DMS79 treated with DMSO at 0.1 percent for 48 hours (cell line): ENCODE results near the gene DUSP9.
"Not testable (repeated sequence)": the region's sequence is repeated elsewhere in the genome, so short reads cannot be mapped to it uniquely, and the experiment has no call there.

ENCODE experiments used
- DNase-seq: peaks from one replicate; lab custom pipeline; 2025; lab: John Stamatoyannopoulos, UW

DUSP9 gene

GRCh38 chrX:153646620-153647373 is at the start of gene DUSP9:
Gene DUSP9, plus strand, starts transcription at chrX:153647203. Its CDS starts 751 bp downstream, at chrX:153647954.
- DNase-seq = no peak

GRCh38 chrX:153598541-153599191 is 48.3 kb upstream of the DUSP9 start, which contains the start of gene CCNQ:
Gene CCNQ, minus strand, starts transcription at chrX:153599139. Its CDS starts 66 bp downstream, at chrX:153599073.
- DNase-seq = no peak

GRCh38 chrX:153599192-153600031 is 47.6 kb upstream of the DUSP9 start:
- DNase-seq = peak; percentile 44

- no peak for DNase-seq
These were observed 47.0 kb upstream of the DUSP9 start for GRCh38 chrX:153600032-153600373.

GRCh38 chrX:153600921-153601320 is 46.1 kb upstream of the DUSP9 start:
- no peak for DNase-seq

- DNase-seq = no peak
These were observed 45.4 kb upstream of the DUSP9 start for GRCh38 chrX:153601511-153602110.

GRCh38 chrX:153602601-153603000 is 44.4 kb upstream of the DUSP9 start:
- DNase-seq = no peak

- DNase-seq = no peak
These were observed 43.8 kb upstream of the DUSP9 start for GRCh38 chrX:153603131-153603656.

GRCh38 chrX:153604666-153605380 is 42.2 kb upstream of the DUSP9 start:
- not testable (repeated sequence) for DNase-seq

- DNase-seq = no peak
These were observed 40.5 kb upstream of the DUSP9 start for GRCh38 chrX:153606503-153606902.

GRCh38 chrX:153608376-153608775 is 38.6 kb upstream of the DUSP9 start:
- no peak for DNase-seq

GRCh38 chrX:153608806-153609205 is 38.2 kb upstream of the DUSP9 start:
- DNase-seq = no peak

- peak; percentile 40 for DNase-seq
These were observed 36.8 kb upstream of the DUSP9 start for GRCh38 chrX:153609917-153610835.

- no peak for DNase-seq
These were observed 36.2 kb upstream of the DUSP9 start for GRCh38 chrX:153610836-153611213.

- no peak for DNase-seq
These were observed 35.5 kb upstream of the DUSP9 start for GRCh38 chrX:153611298-153612095.

- no peak for DNase-seq
These were observed 34.6 kb upstream of the DUSP9 start for GRCh38 chrX:153612413-153612812.

GRCh38 chrX:153614818-153615217 is 32.2 kb upstream of the DUSP9 start:
- DNase-seq = no peak

GRCh38 chrX:153620576-153620975 is 26.4 kb upstream of the DUSP9 start:
- DNase-seq = no peak

GRCh38 chrX:153621949-153622598 is 24.9 kb upstream of the DUSP9 start:
- no peak for DNase-seq
